Amniotic epithelial cell (primary cell): ENCODE measurements around the gene ZDHHC14.
"Not testable (repeated sequence)": the region's sequence is repeated elsewhere in the genome, so short reads cannot be mapped to it uniquely, and the experiment has no call there.

Experiments used
- DNase-seq: peaks from one replicate; pipeline ENCODE4 v3.0.0-alpha.2; 2010; ENCODE audit warnings: low read depth

The ZDHHC14 gene

DNA sequence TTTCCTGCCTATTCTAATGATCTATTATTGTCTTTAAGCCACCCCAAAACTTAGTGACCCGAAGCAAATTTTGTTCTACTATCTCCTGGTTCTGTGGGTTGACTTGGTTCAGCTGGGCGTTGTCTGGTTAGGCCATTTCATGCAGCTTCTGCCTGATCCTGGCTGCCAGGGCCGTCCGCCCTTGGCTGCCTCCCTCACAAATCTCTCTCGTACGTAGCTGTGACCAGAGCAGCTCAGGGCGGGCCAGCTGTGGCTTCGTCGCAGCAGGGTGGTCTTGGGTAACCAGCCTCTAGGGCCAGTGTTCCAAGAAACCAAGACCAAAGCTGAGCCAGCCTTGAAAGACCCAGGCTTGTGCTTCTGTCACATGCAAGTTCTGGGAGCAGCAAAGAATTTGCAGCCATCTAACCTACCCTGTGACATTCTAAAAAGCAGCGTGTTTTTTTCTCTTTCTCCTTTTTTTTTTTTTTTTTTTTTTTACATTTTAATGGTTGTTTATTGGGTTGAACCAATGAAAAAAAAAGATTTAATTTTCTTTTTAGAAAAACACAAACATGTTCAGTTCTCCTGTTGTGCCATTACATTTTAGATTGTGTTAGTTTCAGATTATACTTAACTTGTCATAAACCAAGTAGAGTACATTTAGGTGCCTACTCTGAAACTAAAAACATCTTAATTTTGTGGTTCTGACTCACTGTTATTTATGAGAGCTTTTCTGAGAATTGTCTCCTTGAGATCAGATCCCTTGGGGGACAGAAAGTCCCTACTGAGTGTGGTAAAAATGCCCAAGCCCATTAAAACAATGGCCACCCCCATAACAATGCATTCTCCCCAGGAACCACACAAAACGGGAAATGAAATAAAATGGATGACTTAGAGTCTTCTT is 83.9 kb downstream of the ZDHHC14 start:
- DNase-seq = no peak

DNA sequence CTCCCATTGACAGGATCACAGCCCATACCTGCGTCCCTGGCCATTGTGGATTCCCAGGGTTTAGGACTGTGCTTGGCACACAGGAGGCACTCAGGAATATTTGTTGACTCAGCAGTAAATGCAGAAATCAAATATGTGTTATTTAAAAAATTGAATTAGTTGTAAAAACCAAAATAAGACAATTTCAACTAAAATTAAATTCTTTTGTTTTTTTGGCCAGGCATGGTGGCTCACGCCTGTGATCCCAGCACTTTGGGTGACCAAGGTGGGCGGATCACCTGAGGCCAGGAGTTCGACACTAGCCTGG is 85.3 kb downstream of the ZDHHC14 start:
- DNase-seq = no peak

DNA sequence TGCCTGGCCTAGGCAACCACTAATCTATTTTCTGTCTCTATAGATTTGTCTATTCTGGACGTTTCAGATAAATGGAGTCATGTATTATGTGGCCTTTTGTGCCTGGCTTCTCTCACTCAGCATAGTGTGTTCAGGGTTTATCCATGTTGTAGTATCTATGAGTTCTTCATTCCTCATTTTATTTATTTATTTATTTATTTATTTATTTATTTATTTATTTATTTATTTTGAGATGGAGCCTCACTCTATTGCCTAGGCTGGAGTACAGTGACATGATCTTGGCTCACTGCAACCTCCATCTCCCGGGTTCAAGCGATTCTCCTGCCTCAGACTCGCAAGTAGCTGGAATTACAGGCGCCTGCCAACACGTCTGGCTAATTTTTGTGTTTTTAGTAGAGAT is 86.3 kb downstream of the ZDHHC14 start:
- DNase-seq = not testable (repeated sequence)

DNA sequence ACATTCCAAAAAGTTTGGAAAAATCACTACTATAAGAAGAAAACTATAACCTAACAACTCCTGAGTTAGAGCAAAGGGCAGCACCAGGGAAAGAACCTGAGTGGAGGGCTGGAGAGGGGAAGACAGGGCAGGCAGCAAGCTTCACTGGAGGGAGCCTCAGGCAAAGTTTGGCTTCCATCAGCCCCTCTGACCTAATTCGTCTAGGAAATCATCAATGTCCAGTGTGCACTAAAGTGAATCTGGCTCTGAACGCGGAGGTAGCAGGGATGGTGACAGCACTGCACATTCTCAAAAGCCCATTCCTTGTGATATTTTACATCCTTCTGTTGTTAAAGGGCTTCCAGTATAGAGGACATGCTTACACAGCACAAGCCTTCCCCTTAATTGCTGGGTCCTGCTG is 87.1 kb downstream of the ZDHHC14 start:
- no peak for DNase-seq

DNA sequence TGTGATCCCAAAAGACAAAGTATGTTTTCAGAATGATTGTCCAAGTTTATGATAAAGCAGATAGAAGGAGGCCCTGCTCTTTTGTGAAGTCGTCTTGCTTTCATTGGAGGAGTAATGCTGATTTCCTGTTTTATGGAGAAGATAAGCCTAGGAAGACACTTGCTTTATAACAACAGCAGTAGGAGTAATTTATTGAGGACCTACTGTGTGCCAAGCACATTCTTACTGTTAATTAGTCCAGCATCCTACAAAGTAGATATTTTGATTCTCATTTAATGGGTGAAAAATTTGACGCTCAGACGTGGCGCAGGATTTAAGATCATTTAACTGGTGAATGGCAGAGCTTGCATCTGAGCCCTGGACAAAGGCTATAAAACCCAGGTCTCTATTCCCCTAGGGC is 87.6 kb downstream of the ZDHHC14 start:
- no peak for DNase-seq

DNA sequence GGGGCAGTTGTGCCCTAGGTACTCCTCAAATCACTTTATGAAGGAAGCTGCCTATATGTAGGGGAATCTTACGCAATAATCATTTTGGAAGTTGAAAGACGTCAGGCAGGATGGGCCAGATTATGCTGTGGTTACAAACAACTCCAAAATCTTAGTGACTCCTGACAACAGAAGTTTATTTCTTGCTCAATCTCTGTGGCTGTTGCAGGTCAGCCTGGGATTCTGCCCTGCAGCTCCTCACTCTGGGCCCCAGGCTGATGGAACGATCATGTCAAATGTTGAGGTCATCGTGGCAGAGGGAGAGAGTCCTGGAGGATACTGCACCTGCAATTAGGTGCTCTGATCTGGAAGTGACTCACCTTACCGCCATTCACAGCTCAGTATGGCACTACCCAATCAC is 88.4 kb downstream of the ZDHHC14 start:
- DNase-seq = peak; percentile 8

DNA sequence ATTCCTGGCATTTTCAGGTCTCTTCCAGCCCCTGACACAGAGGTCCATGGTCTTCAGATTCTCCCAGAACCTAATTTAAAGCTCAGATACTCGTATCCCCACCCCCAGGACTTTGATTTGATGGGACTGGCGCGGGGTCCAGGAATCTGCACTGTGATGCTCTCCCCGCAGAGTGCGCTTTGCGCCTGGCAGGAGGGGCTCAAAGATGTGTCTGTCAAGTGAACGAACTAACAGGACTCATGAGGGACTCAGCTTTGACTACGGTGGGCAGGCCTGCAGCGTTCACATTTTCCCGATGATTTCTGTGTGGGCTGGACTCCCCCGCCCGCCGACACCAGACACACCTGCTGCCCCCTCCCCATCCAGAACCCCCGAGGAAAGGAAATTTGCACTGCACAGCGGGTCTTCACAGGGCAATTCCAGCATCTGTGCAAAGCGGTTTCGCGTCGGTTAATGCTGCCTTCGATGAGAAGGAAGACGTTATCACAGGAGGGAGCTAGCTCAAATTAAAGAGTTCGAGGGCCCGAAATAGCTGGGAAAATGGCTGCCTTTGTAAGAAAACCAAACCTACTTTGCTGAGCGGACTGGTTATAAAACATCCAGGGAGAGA is 90.2 kb downstream of the ZDHHC14 start:
- no peak for DNase-seq

DNA sequence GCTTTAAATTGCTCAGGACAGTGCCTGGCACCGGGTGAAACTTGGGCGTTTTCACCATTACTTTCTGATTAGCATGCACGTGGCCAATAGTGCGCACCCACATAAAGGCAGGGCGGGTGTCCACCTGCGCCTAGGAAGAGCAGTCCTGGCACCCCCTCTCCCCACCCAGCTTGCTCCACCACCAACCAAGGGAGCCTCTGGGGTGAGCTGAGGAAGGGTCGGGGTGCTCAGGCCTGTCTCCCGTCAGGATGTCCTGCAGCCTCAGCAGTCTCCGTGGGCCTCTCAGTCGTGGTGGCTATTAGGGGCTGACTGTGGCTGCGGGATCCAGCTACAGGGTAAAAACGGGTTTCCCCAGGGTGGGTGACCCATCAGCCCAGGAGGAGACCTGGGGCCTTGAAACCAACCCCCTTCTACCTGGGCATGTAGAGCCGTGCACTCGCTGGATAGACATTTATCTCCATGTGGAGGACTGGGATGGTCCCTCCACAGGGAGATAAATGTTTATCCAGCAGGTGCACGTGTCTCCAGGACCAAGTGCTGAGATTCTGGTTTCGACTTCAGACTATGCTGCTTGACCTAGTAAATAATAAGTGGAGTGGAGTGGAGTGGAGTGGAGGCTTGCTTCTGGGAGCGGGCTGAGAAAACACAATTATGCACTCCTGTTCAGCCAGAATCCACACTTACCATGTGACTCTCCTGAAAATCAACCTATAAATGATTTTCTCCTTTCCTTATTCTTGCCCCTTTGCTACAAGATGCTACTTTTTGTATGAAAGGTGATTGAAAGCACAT is 91.1 kb downstream of the ZDHHC14 start:
- DNase-seq = no peak

DNA sequence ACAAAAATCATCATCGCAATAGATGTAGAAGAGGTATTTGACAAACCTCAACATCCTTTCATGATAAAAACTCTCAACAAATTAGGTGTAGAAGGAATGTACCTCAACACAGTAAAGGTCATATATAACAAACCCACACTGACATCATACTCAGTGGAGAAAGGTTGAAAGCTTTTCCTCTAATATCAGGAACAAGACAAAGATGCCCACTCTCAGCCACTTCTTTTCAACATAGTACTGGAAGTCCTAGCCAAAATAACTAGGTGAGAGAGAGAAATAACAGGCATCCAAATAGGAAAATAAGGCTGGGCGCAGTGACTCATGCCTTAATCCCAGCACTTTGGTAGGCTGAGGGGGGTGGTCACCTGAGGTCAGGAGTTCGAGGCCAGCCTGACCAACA is 95.8 kb downstream of the ZDHHC14 start:
- no peak for DNase-seq

DNA sequence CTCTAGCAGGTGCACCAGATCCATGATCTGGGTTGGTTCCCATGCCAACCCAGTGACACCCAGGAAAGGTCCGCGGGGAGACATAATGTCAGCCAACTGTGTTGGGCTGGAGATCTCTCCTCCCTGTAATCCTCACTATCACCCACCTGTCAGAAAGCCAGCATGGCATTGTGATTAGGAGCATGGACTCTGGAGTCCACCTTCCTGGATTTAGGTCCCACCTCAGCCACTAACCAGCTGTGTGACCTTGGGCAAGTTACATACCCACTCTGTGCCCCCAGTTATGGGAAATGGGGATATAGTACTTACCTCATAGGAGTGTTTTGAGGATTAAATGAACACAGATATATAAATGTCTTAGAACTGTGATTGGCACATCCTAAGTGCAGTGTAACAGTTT is 97.9 kb downstream of the ZDHHC14 start:
- no peak for DNase-seq

DNA sequence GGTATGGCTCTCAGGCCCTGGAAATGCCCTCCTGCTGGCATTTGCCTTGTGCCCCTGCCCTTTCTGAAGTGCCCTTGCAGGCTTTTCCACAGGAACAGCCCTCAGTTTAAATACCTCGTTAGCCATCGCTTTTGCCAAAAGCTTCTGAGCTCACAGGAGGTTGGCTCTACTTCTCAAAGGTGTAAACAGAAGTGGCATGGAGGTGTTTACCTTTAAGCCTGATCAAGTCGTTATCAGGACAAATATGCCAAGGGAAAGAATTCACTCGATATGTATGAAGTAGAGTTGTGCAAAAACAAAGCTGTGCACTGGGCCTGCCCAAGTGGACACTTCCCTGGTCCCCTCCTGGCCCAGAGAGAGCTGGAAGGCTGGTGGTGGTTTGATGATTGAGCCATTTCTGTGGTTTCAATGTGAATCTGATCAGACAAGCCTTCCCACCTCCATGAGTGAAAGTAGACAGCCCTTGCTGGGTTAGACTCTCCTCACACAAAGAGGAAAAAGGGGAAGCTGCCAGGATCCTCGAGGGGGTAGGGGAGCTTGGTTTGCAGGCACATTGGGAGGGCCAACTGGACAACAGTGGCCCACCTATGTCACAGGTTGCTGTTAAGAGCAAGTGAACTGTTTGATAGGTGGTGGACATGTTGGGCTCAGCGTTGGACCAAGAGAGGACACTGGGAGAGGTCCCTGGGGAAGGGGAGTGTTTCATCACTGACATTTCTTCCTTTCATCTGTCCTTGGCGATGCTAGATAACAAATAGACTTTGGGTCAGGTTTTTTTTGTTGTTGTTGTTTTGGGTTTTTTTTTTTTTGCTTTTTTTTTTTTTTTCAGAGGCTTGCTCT is 98.7 kb downstream of the ZDHHC14 start:
- DNase-seq = no peak

DNA sequence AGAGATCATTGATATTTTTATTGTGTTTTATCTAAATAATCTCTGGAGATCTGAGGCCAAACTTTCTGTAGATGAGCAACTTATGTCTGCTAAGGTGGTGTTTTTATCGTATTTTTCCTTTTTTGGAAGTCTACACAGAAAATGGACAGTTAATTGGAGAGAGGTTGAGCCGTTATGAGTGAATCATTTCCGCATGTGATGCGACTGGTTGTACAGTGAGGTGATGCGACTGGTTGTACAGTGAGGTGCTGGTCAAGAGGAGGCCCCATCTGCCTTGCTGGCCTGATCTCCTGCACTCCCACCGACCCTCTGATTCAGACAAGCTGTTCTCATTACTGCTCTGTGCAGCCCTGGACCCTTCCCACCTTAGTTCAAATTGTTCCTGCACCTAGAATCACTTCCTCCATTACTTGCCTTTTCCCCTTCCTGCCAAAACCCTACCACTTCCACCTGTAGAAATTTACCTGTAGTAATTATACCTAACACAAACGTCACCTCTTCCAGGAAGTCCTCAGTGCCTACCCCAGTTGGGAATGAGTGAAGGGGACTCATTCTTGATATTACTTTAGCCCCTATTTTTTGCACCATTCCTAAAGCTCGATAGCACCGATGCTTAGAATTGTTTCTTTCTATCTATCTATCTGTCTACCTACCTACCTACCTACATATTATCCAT is 100.3 kb downstream of the ZDHHC14 start:
- no peak for DNase-seq

DNA sequence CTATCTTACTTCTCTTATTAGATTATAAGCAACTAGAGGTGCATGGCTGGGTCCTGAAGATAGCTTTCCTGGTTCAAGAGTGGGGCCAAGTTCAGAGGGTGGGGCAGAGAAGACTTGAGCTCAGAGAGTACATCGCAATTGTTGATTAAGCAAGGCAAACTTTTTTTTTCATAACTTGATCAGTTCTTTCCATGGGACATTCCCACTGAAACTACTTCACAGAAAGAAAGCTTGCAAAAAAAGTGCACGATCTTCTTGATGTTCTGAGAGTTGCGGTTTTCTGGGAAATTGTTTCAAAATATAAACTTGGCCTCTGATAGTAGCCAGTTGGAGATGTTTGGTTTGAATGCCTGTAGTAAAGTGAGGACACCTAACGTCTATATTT is 100.9 kb downstream of the ZDHHC14 start:
- DNase-seq = no peak

DNA sequence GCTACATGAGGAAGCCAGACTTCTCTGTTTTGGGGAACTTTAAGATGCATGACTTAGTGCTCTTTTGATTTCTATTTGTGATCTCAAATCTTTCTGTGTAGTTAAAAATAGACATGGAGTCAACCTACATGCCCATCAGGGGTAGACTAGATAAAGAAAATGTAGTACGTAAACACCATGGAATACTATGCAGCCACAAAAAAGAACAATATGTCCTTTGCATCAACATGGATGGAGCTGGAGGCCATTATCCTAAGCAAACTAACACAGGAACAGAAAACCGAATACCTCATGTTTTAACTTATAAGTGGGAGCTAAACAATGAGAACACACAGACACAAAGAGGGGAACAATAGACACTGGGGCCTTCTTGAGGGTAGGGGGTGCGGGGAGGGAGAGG is 102.8 kb downstream of the ZDHHC14 start:
- no peak for DNase-seq

DNA sequence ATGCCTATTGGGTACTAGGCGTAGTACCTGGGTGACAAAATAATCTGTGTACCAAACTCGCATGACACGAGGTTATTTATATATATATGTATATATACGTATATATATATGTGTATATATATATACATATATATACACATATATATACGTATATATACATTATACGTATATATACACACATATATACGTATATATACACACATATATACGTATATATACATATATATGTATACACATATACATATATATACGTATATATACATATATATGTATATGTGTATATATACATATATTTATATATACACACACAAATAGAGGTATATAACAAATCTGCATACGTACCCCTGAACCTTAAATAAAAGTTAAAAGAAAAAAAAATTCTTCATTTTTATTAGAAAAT is 103.2 kb downstream of the ZDHHC14 start:
- no peak for DNase-seq

DNA sequence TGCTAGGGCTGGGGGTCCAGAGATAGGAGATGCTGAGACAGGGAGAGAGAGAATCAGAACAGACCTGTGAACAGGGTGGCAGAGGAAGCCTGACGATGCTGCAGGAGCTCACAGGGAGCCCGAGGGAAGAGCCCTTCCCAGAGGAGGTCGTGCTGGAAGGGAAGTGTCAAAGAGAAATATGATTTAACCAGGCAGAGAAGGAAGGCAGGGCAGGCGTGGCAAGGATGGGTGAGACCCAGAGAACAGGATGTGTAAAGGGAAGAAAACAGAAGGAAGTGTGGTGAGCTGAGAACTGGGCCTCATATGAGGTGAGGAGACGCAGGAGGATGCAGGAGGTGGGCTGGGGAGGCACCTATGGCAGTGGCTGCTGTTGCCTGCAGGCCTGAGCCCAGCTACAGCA is 105.6 kb downstream of the ZDHHC14 start:
- DNase-seq = no peak

DNA sequence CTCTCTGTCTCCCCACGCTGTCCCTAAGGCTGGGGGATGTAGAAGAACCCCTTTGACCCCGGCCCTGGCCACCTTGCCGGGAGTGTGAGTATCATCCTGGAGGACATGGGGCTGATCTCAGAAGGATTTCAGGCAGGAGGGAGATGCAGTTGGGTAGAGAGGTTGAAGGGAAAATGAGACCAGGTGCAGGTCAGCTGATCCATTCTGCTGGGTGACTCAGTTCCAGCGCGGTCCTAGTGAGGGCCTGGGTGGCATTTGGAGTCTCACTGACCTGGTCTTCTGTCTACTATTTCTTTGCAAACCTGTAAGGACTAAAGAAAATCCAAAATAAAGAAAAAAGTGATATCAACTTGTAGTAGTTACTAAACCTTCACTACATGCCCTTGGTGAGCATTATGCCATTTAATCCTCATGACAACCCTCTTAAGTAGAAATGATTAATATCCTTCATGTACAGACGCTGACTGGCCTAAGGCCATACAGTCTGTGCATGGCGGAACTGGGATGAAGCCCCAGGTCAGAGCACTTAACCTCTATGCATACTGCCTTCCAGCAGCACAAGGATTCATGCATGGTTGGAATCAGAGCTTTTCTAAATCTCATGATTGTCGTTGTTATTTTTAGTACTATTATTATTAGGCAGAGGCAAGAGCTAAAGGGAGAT is 106.3 kb downstream of the ZDHHC14 start:
- no peak for DNase-seq

DNA sequence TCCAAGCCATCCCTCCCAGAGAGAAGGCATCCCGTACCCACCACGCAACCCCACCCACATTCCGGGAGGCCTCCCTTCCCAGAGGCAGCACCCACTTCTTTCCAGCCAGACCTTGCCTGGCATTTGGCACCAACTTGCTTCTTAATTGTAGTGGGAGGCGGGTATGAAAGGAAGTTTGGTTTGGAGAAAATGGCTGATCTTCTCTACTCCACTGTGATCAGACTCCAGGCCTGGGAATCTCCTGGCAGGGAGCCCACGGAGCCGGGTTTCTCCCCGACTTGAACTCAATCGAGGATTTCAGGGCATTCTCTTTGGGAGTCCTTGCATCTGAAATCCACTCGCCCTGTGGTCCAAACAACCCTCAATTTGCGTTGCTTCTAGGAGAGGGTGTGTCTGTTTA is 107.1 kb downstream of the ZDHHC14 start:
- no peak for DNase-seq

DNA sequence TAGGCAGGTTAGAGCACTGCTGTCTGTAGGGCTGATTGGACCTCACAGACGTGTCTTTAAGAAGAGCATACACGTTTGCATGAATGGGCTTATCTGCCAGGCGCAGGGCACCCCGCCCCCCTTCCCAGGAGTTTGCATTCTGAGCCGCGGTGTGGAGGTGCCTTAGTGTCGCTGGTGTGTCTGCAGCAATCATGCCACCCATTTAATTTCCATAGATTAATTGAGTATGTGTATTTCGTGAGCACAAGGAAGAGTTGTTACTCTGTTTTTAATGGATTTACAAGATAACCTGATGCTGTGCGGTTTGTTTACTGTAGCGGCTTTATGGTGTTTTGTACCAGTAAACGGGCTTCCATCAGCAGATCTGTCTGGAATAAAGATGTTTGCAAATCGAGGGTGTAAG is 107.7 kb downstream of the ZDHHC14 start:
- DNase-seq = no peak

DNA sequence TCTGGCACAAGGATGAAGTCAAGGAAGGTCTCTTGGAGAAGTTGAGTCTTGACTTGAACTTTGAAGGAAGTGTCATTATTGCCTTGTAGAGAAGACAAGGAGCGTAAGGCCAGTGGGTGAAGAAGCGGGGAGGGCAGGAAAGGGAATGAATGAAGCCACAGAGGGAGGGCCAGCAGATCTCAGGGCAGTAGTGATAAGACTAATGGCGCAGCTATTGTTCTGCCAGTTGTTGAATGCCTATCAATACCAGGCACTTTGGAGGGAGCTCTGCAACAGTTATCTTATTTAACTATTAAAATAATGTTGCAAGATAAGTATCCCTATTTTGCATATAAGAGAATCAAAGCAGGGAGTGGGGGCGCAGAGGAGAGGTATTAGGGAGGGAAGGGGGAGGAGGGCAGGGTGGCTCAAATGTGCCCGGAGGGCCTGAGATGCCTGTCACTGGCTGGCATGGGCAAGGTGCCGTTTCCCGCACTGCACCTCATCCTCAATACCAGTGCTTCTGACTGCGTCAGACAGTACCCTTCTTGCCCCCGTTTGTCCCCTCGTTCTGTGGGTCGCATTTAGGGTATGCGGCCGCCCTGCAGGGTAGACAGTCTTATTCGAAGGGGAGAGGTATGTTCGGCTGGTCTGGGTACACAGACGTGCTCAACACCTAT is 109.8 kb downstream of the ZDHHC14 start:
- DNase-seq = no peak
